ENCODE data around the gene ZMAT5.

DNA sequence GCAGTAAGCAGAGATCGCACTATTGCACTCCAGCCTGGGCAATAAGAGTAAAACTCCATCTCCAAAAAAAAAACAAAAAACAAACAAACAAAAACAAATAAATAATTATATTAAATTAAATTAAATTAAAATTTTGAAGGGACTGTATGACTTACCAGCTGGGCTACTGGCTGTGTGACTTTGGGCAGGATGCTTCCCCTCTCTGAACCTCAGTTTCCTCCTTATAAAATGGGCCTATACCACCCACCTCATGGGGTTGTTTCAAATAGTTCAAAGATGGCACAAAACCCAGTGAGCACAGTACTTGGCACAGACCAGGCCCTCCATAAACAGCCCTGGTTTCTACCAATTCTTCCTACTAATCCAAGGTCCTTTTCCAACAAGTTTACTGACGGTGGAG, 36.4 kb upstream of the ZMAT5 start:
- TF ChIP-seq EZH2 (IDR thresholded peaks at IDR 0.05; ENCODE audit: low read length), result no peak
- TF ChIP-seq, protein P1, sequence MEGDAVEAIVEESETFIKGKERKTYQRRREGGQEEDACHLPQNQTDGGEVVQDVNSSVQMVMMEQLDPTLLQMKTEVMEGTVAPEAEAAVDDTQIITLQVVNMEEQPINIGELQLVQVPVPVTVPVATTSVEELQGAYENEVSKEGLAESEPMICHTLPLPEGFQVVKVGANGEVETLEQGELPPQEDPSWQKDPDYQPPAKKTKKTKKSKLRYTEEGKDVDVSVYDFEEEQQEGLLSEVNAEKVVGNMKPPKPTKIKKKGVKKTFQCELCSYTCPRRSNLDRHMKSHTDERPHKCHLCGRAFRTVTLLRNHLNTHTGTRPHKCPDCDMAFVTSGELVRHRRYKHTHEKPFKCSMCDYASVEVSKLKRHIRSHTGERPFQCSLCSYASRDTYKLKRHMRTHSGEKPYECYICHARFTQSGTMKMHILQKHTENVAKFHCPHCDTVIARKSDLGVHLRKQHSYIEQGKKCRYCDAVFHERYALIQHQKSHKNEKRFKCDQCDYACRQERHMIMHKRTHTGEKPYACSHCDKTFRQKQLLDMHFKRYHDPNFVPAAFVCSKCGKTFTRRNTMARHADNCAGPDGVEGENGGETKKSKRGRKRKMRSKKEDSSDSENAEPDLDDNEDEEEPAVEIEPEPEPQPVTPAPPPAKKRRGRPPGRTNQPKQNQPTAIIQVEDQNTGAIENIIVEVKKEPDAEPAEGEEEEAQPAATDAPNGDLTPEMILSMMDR (optimal IDR thresholded peaks at IDR 0.05 in 1 of 3, IDR thresholded peaks at IDR 0.05 in 1 of 3, conservative IDR thresholded peaks at IDR 0.05 in 1 of 3; ENCODE audit: extremely low read depth in 1 of 3, insufficient read depth in 2 of 3, low read length in 3 of 3), result no peak
